HTR-8/SVneo (cell line): ENCODE data around the gene IGSF9B.

Source experiments
- DNase-seq: peaks from one replicate; pipeline ENCODE4 v3.0.0; 2011; ENCODE audit warnings: low spot score, mixed read lengths; ENCODE audit not compliant: insufficient read length
- FAIRE-seq: peaks from 2 replicates; lab custom pipeline; 2011; peaks lifted over from hg19 to GRCh38; lab: Jason Lieb, UNC

Gene IGSF9B

DNA sequence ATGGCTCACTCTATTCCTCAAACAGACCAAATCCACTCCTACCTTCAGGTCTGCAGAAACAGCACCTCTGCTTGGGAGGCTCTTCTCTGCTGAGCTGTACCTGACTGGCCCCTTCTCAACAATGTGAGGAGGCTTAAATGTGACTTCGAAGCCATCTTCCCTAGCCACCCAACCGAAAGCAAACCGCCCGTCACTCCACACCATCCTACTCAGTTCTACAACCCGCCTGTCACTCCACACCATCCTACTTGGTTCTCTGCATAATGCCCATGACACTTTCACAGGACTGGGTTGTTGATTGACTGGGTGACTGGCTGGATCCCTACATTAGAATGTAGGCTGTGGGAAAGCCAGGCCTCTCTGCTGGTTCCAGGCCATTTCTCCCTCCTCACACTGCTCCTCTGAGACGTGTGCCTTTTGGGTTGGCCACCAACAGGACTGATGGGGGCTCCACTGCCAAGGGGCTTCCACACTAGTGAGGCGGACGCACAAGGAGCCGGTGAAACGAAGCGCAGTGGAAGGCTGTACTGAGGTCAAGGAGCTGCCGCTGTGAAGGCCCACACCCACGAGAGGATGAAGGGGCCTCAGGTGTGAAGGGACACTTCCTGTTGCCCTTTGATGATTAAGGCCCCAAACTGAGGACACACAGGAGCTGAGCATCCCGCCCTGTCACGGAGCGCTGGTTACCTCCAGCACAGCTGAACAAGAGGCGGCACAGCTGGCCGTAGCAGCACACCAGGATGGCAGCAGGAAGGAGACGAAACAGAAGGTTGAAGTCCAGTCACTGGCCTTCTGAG lies 64.0 kb downstream of the IGSF9B start:
- DNase-seq, result no peak
- no peak for FAIRE-seq

DNA sequence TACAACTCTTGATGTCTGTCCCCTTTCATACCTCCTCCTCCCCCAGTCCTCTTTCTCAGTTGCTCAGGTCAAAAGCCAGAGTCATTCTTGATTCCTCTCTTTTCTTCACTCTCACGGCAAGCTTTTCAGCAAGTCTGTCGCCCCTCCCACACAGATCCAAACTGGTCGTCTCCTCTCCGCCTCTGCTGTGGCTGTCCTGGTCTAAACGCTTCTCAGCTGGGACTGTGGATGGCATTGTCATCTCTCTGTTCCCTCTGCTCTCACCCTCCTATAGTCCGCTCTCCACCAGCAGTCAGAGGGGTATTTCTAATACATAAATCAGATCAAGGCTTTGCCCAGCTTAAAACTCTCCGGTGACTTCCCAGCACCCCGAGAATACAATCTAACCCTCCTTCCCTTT lies 64.6 kb downstream of the IGSF9B start:
- DNase-seq, result no peak
- FAIRE-seq, result no peak

DNA sequence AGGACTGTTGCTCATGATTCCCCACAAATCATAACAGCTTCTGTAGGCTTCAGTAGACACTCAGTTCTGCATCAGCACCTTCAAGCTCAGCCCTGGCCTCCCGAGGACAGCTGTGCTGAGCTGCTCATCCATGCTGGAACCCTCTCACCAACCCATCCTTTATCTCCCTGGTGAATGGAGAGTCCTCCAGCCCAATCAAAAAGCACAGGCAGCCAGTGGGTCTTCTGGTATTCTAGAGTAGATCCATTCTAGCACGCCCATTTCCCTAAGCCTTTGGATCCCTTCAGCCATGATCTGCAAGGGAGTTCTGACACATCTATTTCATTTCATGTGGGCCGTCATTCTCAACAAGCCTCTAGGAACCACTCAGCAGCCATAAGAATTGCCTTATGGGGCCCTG lies 66.9 kb downstream of the IGSF9B start:
- FAIRE-seq, result no peak
- no peak for DNase-seq

DNA sequence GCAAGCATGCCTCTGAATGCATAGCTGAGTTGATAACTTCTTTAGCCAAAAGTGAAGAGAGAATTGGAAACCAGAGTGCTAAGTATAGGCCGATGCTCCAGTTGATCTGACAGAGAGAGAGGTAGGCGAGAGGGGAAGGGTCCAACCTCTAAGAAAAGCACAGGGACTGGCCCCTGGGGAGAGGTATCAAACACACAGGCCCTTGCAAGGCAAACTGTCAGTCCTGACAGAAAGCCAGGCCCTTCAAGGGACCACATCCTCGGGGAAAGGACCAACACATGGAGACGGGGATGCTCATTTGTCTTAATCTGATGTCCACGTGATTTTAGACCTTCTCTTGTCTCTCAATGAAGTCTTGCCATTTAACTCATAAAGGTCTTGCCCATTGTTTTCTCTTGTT lies 67.6 kb downstream of the IGSF9B start:
- no peak for DNase-seq
- no peak for FAIRE-seq

DNA sequence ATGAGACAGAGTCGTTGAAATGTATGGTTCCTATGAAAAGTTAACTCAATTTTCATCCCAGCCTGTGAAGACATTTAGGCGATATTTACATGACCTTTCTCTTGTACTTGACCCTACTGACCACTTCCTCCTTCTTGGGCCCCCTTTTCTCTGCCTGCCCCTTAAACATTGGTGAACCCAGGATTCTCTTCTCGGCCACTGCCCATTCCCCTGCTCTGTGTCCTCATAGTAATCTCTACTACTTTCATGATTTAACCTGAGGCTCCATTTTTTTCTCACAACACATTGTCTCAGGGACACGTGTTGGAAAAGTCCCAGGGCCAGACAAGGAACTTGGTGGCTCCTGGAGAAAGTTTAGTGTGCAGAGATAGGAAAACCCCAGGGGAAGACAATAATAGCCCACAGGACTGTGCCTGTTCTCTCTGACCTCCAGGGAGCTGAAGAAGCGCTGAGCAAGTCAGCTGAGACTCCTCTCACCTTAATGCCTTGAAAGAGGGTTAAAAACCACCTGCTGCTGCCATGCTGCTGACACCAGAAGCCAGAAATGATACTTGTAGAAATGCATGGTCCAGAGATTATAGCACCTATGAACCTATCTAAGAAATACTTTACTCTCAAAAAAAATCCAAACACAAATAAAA lies 69.0 kb downstream of the IGSF9B start:
- no peak for DNase-seq
- no peak for FAIRE-seq

DNA sequence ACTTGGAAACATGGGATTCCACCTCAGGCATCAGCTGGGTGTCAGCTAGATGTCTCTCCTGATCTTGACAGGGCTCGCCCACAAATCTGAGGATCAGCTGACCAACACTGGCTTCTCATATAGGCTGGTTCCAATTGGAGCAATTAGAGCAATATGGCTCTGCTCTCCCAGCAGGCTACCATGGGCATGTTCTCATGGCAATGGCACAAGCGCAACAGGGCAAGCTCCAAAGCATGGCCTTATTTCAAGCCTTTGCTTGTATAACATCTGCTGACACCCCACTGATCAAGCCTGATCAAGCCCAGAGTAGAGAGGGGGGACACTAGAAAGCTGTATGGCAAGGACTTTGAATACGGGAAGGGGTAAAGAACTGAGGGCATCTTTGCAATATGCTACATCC lies 70.7 kb downstream of the IGSF9B start:
- FAIRE-seq, result no peak
- no peak for DNase-seq

DNA sequence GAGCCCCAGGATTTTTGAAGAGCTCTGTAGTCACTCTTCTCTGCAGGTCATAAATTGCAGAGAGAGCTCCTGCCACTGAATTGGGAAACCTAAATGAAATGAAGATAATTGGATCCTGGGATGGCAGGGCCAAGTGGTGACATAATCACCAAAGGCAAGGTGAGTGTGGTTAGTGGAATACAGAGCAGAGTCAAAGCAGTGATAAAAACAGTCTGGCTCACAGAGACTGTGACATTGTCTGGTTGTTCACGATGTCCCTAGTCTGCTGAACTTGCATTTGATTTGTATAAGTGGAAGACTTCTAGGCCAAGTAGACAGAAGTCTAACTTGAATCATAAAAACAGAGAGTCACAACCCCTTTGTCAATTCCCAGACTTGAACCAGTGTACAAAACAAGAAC lies 84.6 kb downstream of the IGSF9B start:
- no peak for FAIRE-seq
- DNase-seq, result no peak

DNA sequence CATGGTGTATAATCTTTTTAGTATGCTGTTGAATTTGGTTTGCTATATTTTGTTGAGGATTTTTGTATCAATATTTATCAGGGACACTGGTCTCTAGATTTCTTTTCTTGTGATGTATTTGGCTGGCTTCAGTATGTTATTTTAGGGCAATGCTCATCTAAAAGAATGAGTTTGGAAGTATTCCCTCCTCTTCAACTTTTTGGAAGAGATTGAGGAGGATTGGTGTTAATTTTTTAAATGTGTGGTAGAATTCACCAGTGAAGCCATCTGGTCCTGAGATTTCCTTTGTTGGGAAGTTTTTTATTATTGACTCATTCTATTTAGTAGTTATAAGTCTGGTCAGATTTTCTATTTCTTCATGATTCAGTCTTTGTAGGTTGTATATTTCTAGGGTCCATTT lies 89.3 kb downstream of the IGSF9B start:
- DNase-seq, result no peak
- no peak for FAIRE-seq

DNA sequence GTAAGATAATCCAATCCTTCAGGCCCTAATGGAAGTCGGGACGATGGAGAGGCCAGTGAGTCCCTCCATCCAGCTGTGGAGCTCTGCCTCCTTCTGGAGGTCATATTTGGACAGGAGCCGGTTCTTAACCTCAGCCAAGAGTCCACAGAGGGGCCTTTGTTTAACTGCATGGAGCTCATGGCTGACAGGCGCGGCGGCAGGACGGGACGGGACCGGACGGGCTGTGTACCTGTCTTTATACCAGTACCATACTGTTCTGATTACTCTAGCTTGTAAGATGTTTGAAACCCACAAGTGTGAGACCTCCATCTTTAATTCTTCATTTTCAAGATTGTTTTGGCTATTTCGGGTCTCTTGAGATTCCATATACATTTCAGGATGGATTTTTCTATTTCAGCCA lies 91.3 kb downstream of the IGSF9B start:
- DNase-seq (no peak), FAIRE-seq (no peak)

DNA sequence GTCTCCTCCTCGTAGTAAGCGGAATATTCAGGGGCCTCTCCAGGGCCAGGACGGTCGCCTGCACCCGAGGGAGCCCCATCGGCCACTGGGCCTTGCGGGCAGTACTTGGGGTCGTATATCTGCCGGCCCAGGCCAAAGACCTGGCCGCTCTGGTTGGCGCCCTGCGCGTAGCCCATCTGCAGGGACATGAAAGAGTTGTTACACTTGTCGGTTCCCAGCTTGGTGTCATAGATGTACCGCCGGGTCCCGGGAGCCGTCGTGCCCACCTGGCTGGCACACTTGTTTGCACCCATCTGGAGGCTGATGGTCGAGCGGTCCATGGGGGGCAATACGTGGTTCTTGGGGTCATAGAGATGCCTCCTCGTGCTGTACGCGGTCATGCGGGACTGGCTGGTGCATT lies 92.0 kb downstream of the IGSF9B start:
- no peak for DNase-seq
- FAIRE-seq, result no peak

DNA sequence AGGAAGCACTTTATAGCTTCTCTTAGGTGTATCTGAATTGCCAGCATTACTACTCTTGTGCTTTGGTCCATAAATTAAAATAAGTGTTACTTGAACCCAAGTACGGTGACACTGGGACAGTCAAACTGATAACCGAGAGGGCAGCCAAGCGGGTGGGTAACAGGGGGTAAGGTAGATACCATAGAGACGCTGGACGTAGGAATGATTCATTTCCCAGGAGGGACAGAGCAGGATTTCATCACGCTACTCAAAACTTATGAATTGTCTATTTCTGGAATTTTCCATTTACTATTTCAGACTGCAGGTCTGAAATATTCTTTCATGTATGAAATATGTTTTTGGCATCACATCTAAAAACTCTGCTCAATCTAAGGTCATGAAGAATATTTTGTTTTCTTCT lies 96.6 kb downstream of the IGSF9B start:
- no peak for DNase-seq
- no peak for FAIRE-seq
